Subcutaneous abdominal adipose tissue (tissue), 5 donors: ENCODE results near the gene TMEM229B.

Source experiments
- H3K27ac ChIP-seq: one replicate; pipeline ENCODE4 v1.7.0; 2013; ENCODE audit warnings: low read depth, mild to moderate bottlenecking, inconsistent platforms, low read length, moderate library complexity
- H3K27me3 ChIP-seq, 5 donors: one replicate each; pipeline ENCODE4 v1.7.0; 2013; ENCODE audit warnings: low read length in 5 of 5, inconsistent platforms in 1 of 5; ENCODE audit not compliant: control insufficient read depth in 5 of 5, insufficient read depth in 4 of 5
- H3K36me3 ChIP-seq, 5 donors: one replicate each; pipeline ENCODE4 v1.7.0; 2013; ENCODE audit warnings: low read length in 5 of 5; ENCODE audit not compliant: control insufficient read depth in 5 of 5, insufficient read depth in 5 of 5
- H3K4me1 ChIP-seq, 5 donors: one replicate each; pipeline ENCODE4 v1.7.0; 2013; ENCODE audit warnings: low read length in 5 of 5, mild to moderate bottlenecking in 3 of 5, moderate library complexity in 1 of 5; ENCODE audit not compliant: control insufficient read depth in 5 of 5, insufficient read depth in 5 of 5
- H3K4me3 ChIP-seq, 5 donors: one replicate each; pipeline ENCODE4 v1.7.0; 2013; ENCODE audit warnings: low read length in 5 of 5, low read depth in 1 of 5
- H3K9ac ChIP-seq, 5 donors: one replicate each; pipeline ENCODE4 v1.7.0; 2013; ENCODE audit warnings: low read length in 5 of 5, mild to moderate bottlenecking in 4 of 5, moderate library complexity in 3 of 5
- H3K9me3 ChIP-seq, 5 donors: one replicate each; pipeline ENCODE4 v1.7.0; 2013; ENCODE audit warnings: low read length in 5 of 5; ENCODE audit not compliant: control insufficient read depth in 5 of 5
- donor health status: healthy.
- donor health status: healthy.
- donor health status: healthy.
- donor health status: healthy.
- donor health status: healthy.

The TMEM229B gene

DNA sequence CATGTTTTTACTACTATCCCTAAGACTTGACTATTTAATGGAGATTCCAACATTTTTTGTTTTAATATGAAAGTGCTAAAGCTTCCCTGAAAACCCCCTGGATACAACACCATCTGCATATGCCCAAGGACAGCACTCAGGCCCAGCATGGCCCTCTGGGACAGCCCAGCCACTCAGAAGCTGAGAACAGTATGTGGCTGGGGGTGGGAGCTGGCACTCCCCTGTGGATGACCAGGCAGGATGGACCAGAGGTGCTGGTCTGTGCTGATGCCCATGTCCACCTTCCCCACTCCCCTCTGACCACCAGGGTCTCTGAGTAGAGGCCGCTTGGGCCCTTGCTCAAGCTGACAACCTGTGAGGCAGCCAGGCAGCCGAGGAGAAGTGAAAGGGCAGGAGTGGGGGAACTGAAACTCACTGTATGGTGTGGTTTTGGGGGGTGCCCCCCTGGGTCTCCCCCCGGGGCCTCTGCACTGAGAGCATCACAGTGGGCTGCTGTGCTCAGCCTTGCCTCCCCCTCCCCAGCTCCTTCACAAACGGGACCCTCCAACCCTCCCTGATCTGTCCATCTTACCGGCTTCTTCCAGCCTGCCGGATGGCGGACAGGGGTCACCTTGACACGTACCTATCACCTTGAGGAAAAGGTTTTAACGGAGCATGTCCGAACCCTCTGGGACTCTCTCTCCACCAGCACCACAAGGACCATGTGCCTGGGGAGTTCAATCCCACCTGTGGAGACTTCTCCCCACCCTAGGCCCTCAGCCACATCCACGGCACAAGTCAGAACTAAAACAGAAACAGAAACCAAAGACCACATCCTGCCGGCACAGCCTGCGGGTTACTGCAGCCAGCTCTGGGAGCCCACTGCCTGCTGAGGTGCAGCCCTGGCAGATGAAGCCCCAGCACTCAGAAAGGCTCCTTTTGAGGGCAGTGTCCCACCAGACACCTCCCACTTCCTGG lies at the start of gene TMEM229B:
TSS of gene TMEM229B (minus strand) at position 785 of the 957 bp plus-strand sequence. CDS start 14,798 bp downstream, outside the sequence.
- Histone ChIP-seq H3K4me1 (peaks cover 0 to 24% (median 9%) of the 10 kb centered on the region in 5 donors), H3K36me3 (no peaks in the 10 kb centered on the region), H3K4me3 (peak within 1 kb of the TSS; percentile 48 to 78 (median 71)), H3K27me3 (no peaks in the 10 kb centered on the region), H3K9ac (peak within 1 kb of the TSS in 4 of 5 donors; percentile 31 to 83 (median 60)), H3K9me3 (peaks cover 0 to 3% (median 3%) of the 10 kb centered on the region in 5 donors), H3K27ac (peak within 1 kb of the TSS; percentile 39)

DNA sequence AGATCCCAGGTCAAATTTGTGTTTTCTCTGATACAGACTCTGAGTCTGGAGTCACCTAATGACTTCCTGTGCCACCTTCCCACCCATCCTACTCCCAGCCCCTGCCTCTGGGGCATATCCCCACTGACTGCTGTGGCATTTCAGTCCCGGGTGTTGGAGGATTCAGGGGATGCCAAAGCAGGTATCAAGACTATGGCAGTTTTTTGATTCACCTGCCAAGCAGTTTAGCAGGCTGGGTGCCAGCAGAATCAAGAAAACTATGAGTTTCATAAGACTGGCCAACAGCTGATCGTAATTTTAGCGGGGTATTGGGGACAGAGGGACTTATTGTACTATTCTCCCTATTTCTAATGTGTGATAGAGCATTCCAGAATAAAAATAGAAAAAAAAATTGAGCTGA lies 49.2 kb upstream of the TMEM229B start:
- Histone ChIP-seq H3K36me3 (no peaks in the 10 kb centered on the region), H3K4me3 (no peak overlapping the region), H3K4me1 (peaks cover 0 to 23% (median 20%) of the 10 kb centered on the region in 5 donors), H3K9ac (peak overlapping the region in 1 of 5 donors; percentile 37), H3K27me3 (peaks cover 0 to 4% (median 0%) of the 10 kb centered on the region in 5 donors), H3K27ac (no peak overlapping the region), H3K9me3 (no peaks in the 10 kb centered on the region)

DNA sequence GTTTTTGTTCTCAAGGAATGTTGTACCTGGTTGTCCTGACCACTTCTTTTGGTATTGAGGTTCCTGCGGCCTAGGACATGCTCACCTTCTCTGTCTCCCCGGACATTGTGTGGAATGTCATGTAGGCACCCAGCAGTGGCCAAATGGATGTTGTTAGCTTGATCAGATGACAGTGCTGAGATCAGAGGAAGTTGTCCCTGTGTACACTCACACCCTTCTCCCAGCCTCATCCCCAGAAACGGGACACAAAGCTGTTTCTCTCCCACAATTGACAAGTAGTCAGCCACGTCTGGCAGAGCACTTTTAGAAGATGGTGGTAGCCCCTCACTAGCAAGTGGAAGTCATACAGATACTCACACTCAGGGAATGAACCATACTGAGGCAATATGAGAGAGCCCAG lies 47.6 kb upstream of the TMEM229B start:
- Histone ChIP-seq H3K36me3 (no peaks in the 10 kb centered on the region), H3K9me3 (no peaks in the 10 kb centered on the region), H3K9ac (no peak overlapping the region), H3K4me3 (no peak overlapping the region), H3K4me1 (peaks cover 0 to 29% (median 27%) of the 10 kb centered on the region in 5 donors), H3K27me3 (no peaks in the 10 kb centered on the region), H3K27ac (no peak overlapping the region)

DNA sequence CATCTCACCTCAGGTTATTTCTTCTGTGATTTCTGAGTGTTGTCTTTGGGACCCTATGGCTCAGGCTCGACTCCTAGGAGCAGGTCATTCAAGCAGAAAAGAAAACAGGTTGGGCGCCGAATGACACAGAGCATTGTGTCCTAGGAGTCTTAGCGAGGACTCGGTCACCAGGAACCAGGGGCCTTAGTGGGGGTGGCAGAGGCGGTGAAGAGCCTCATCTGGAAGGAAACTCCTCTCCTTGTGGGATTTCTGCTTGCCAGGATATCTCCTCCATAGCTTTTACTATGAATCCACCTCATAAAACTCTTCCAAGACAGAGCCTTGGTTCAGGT lies 45.2 kb upstream of the TMEM229B start:
- Histone ChIP-seq H3K36me3 (no peaks in the 10 kb centered on the region), H3K4me3 (peak overlapping the region; percentile 26 to 78 (median 68)), H3K27ac (no peak overlapping the region), H3K4me1 (peaks cover 0 to 27% (median 16%) of the 10 kb centered on the region in 5 donors), H3K27me3 (no peaks in the 10 kb centered on the region), H3K9me3 (no peaks in the 10 kb centered on the region), H3K9ac (peak overlapping the region in 4 of 5 donors; percentile 42 to 63 (median 58))

DNA sequence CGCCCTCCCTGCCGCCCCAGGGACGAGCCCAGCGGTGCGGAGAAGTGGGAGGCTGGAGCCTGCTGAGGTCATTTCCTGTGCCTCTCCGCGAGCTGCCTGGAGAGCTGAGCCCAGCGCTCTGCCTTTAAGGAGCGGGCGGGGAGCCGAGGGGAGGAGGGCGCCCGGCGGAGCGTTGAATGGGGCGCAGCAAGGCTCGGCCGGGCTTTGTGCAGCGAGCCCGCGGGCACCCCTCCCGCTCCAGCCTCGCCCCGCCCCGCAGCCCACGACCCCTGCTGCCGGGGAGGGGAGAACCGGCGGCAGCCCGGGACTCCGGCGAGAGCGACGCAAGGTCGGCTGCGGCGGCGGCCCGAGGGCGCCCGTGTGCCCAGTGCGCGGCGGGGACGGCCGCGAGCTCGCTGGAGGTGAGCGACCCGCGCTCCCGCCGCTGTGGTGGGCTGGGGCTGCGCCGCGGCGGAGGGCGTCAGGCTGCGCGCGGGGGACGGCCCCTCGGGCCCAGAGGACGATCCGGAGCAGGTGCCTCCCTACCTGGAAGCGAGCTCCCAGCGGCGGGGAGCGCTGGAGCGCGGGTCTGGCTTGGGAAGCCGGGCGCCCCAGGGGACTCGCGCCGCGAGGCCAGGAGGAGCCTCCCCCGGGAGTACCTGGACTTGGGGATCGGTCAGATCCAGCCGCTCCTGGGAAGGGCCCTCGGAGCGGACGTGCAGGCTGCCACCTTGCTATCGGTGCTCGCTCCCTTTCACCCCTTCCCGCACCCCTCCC lies 44.7 kb upstream of the TMEM229B start, which contains the start of gene PLEKHH1:
TSS of gene PLEKHH1 (plus strand) at position 293 of the 756 bp plus-strand sequence. CDS start 8,578 bp downstream, outside the sequence.
- Histone ChIP-seq H3K27ac (peak within 1 kb of the TSS; percentile 50), H3K27me3 (no peaks in the 10 kb centered on the region), H3K4me1 (peaks cover 0 to 21% (median 13%) of the 10 kb centered on the region in 5 donors), H3K9ac (peak within 1 kb of the TSS in 4 of 5 donors; percentile 61 to 79 (median 63)), H3K36me3 (no peaks in the 10 kb centered on the region), H3K4me3 (peak within 1 kb of the TSS; percentile 67 to 78 (median 70)), H3K9me3 (no peaks in the 10 kb centered on the region)

DNA sequence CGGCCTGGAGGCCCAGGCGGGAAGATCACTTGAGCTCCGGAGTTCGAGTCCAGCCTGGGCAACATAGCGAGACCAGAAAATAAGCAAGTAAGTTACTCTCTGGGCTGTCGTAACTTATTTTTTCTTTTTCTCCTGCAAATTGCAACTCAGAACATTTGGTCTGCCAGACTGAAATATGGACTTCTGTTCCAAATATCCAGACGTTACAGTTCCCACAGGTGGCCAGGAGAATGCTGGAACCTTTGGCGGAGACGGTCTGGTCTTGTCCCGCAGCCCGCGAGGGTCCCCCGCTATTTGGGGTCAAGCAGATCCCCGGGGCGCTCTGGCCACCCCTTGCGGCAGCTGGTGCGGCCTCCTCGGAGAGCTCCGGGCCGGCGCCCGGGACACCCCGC lies 44.1 kb upstream of the TMEM229B start:
- Histone ChIP-seq H3K27ac (peak overlapping the region; percentile 50), H3K4me3 (peak overlapping the region; percentile 67 to 78 (median 70))

DNA sequence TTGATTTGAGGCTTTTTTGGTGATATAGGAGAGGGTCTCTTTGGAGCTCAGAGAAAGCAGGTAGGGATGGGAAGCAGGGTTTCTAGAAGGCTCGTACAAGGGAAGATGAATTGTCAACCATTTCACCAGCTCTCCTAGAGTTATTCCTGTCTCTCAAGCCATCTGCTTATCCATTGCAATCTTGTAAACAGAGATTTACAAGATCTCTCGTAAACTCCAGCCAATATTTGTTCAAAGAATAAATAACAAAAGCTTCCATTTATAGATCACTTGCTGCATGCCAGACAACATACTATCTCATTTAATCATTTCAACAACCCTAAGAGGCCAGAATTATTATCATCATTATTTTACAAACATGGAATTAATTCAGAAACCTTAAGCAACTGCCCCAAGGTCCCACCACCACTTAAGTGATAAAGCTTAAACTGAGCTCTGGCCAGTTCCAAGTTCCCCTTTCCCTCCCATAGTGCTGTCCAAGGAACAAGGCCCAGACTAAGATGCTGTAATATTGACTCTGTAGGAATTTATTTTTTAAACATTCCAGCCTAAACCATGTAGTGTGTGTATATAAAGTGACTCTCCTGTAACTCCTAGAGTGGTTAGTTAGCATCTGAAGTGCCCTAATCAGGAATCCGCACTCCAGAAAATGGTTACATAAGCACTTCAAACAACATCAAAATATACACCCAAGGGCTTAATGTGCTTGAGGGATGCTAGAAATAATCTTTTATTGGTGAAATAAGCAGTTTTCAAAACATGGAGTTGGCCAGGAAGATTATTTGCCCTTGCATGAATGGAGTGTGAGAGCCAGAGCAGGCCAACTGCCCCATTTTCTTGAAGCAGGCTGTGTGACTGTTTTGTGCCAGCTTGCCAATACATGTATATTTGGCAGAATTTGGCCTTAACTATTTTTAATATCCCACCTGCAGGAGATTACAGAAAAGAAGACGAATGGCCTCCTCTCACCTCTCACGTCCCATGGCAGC lies 41.7 kb upstream of the TMEM229B start:
- no peak overlapping the region for H3K9ac ChIP-seq
- H3K27me3 ChIP-seq = peaks cover 0 to 7% (median 0%) of the 10 kb centered on the region in 5 donors
- H3K4me1 ChIP-seq = peaks cover 0 to 18% (median 13%) of the 10 kb centered on the region in 5 donors
- no peak overlapping the region for H3K27ac ChIP-seq
- no peaks in the 10 kb centered on the region for H3K36me3 ChIP-seq
- H3K9me3 ChIP-seq = no peaks in the 10 kb centered on the region
- no peak overlapping the region for H3K4me3 ChIP-seq

More for the DNA sequence above, 44.1 kb upstream of the TMEM229B start:
- peaks cover 0 to 15% (median 13%) of the 10 kb centered on the region in 5 donors for H3K4me1 ChIP-seq
- H3K9ac ChIP-seq = peak overlapping the region in 4 of 5 donors; percentile 61 to 79 (median 63)
- no peaks in the 10 kb centered on the region for H3K27me3 ChIP-seq
- H3K36me3 ChIP-seq = no peaks in the 10 kb centered on the region
- no peaks in the 10 kb centered on the region for H3K9me3 ChIP-seq

DNA sequence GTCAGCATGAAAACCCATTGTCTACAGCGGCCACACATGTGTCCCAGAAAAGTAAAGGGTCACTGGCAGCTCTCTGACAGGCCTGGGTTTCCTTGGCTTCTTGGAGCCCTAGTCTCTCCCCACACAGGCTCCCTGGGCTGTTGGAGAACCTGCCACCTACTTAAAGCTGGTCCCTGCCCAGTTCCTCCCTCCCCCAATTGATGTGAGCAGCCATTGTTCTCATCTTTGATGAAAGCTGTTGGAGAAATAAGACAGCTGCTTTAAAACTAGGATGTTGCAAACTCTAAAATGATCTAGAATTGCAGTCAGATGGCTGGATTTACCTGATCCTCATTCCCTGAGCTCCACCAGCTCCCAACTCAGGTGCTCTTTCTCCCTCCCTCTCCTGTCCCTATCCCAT lies 39.8 kb upstream of the TMEM229B start:
- Histone ChIP-seq H3K36me3 (no peaks in the 10 kb centered on the region), H3K4me1 (peaks cover 0 to 12% (median 10%) of the 10 kb centered on the region in 5 donors), H3K9ac (no peak overlapping the region), H3K27me3 (peaks cover 0 to 13% (median 3%) of the 10 kb centered on the region in 5 donors), H3K9me3 (no peaks in the 10 kb centered on the region), H3K4me3 (no peak overlapping the region), H3K27ac (no peak overlapping the region)

DNA sequence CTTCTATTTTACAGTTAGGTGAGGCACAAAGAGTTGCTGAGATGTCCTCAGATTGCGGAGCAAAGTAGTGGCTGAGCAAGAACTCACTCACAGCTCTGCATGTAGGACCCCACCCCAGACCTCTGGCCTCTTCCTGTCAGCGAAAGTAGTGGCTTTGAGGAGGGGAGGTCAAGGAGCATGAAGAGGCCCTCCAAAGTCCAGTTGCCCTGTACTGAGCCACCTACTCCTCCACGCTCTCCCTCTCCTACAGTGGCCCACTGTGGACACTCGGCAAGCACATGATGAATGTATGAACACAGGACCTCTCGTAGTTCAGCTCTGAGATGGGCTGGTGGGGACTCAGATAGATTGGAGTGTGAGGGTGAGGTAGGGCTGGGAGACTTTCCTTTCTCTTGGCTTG lies 39.2 kb upstream of the TMEM229B start:
- Histone ChIP-seq H3K27ac (no peak overlapping the region), H3K4me1 (peaks cover 0 to 11% (median 10%) of the 10 kb centered on the region in 5 donors), H3K9ac (no peak overlapping the region), H3K36me3 (no peaks in the 10 kb centered on the region), H3K4me3 (no peak overlapping the region), H3K27me3 (peaks cover 0 to 14% (median 3%) of the 10 kb centered on the region in 5 donors), H3K9me3 (no peaks in the 10 kb centered on the region)
